H1 (cell line): ENCODE results near the gene GPX6. TPM values are rescaled to one million over a fixed set of nuclear protein-coding genes. Genes with fewer than 3 reads are reported as not detected.

Experiments used
- CTCF ChIA-PET: fragments of 300-600 bp; sonication (Branson Sonifier 250); formaldehyde crosslinking; loops from one replicate; lab custom pipeline; 2021; ENCODE audit not compliant: partially characterized antibody; lab: Charles Lee
- POLR2A ChIA-PET: fragments of 300-600 bp; sonication (Branson Sonifier 250); formaldehyde crosslinking; loops from one replicate; lab custom pipeline; 2021; ENCODE audit warnings: inconsistent platforms; ENCODE audit not compliant: partially characterized antibody; lab: Charles Lee
- DNase-seq, 2 experiments: peaks; one replicate each; pipeline versions ENCODE4 v3.0.0 to v3.0.0-alpha.2; 2010 to 2022; ENCODE audit warnings: low spot score in 2 of 2, low read depth in 1 of 2, mixed read lengths in 1 of 2
- FAIRE-seq: peaks from 2 replicates; lab custom pipeline; 2011; peaks lifted over from hg19 to GRCh38; lab: Jason Lieb, UNC
- H2AFZ ChIP-seq: 2 replicates; pipeline ENCODE4 v1.8.1; 2012; ENCODE audit warnings: low read length, inconsistent platforms
- H2AK5ac ChIP-seq: 2 replicates; pipeline ENCODE4 v1.6.1; 2013; ENCODE audit warnings: low read depth, low read length
- H2BK120ac ChIP-seq: replicated peaks from 2 replicates; pipeline ENCODE3; 2013; ENCODE audit warnings: low read depth, low read length, inconsistent platforms
- H2BK12ac ChIP-seq: 2 replicates; pipeline ENCODE4 v1.6.1; 2013; ENCODE audit warnings: low read depth, low read length
- H2BK15ac ChIP-seq: 2 replicates; pipeline ENCODE4 v1.6.1; 2013; ENCODE audit warnings: low read length
- H2BK20ac ChIP-seq: 2 replicates; pipeline ENCODE4 v1.6.1; 2013; ENCODE audit warnings: low read length
- H2BK5ac ChIP-seq: 2 replicates; pipeline ENCODE4 v1.6.1; 2013; ENCODE audit warnings: low read depth, low read length
- H3K14ac ChIP-seq: 2 replicates; pipeline ENCODE4 v1.6.1; 2013; ENCODE audit warnings: inconsistent platforms; ENCODE audit not compliant: insufficient read length
- H3K18ac ChIP-seq: 2 replicates; pipeline ENCODE4 v1.6.1; 2013; ENCODE audit warnings: low read length; ENCODE audit errors: extremely low read depth
- H3K23ac ChIP-seq: 2 replicates; pipeline ENCODE4 v1.6.1; 2013; ENCODE audit warnings: inconsistent platforms; ENCODE audit not compliant: insufficient read length
- H3K23me2 ChIP-seq: 2 replicates; pipeline ENCODE4 v1.6.1; 2013; ENCODE audit warnings: low read depth, low read length
- H3K27ac ChIP-seq: 2 replicates; pipeline ENCODE4 v1.6.1; 2011; ENCODE audit warnings: low read depth, low read length, inconsistent platforms
- H3K27me3 ChIP-seq, 4 experiments: replicated peaks in 1 of 4; 1 replicate in 1 of 4; 2 replicates in 3 of 4; pipeline versions ENCODE4 v1.6.1 to v1.8.1; 2011 to 2013; ENCODE audit warnings: low read length in 3 of 4, mild to moderate bottlenecking in 3 of 4, inconsistent platforms in 2 of 4, mixed read lengths in 2 of 4, moderate library complexity in 1 of 4; ENCODE audit not compliant: control insufficient read depth in 3 of 4, insufficient read depth in 3 of 4; ENCODE audit errors: extremely low read depth in 1 of 4
- H3K36me3 ChIP-seq, 4 experiments: 2 replicates each; pipeline versions ENCODE4 v1.6.1 to v1.8.1; 2011 to 2013; ENCODE audit warnings: mild to moderate bottlenecking in 4 of 4, low read length in 3 of 4, moderate library complexity in 2 of 4, control low read depth in 1 of 4, inconsistent platforms in 1 of 4; ENCODE audit not compliant: insufficient read depth in 4 of 4, control insufficient read depth in 2 of 4
- H3K4ac ChIP-seq: replicated peaks from 2 replicates; pipeline ENCODE3; 2013; ENCODE audit warnings: low read length, low read depth, mixed read lengths, inconsistent platforms; ENCODE audit not compliant: insufficient read length
- H3K4me1 ChIP-seq, 4 experiments: replicated peaks in 1 of 4; 1 replicate in 1 of 4; 2 replicates in 3 of 4; pipeline versions ENCODE4 v1.6.1 to v1.8.1; 2011 to 2013; ENCODE audit warnings: low read length in 3 of 4, inconsistent platforms in 2 of 4, mixed read lengths in 1 of 4; ENCODE audit not compliant: insufficient read depth in 4 of 4, control insufficient read depth in 3 of 4
- H3K4me2 ChIP-seq, 2 experiments: 2 replicates each; pipeline versions ENCODE4 v1.6.1 to v1.8.1; 2011 to 2013; ENCODE audit warnings: low read depth in 2 of 2, low read length in 2 of 2, control low read depth in 1 of 2, inconsistent platforms in 1 of 2, mild to moderate bottlenecking in 1 of 2; ENCODE audit not compliant: insufficient read depth in 1 of 2
- H3K4me3 ChIP-seq, 4 experiments: fragments of 200-600, 300-600 bp in 1 of 4; sonication (generic), shearing (Covaris generic), sonication (Bioruptor Twin) in 1 of 4; 2 replicates each; pipeline versions ENCODE4 v1.5.1 to v1.8.1; 2011 to 2016; ENCODE audit warnings: low read length in 4 of 4, low read depth in 3 of 4, control low read depth in 2 of 4, inconsistent platforms in 2 of 4, mild to moderate bottlenecking in 2 of 4, mixed read lengths in 1 of 4, moderate library complexity in 1 of 4; ENCODE audit not compliant: insufficient read depth in 2 of 4; ENCODE audit errors: extremely low read depth in 1 of 4
- H3K56ac ChIP-seq: replicated peaks from 2 replicates; pipeline ENCODE3; 2013; ENCODE audit warnings: low read depth, mild to moderate bottlenecking, mixed read lengths, low read length, inconsistent platforms; ENCODE audit not compliant: insufficient read length
- H3K79me1 ChIP-seq: 2 replicates; pipeline ENCODE4 v1.6.1; 2013; ENCODE audit warnings: low read depth, low read length, control low read depth
- H3K79me2 ChIP-seq, 2 experiments: 2 replicates each; pipeline versions ENCODE4 v1.6.1 to v1.8.1; 2012 to 2013; ENCODE audit warnings: low read length in 2 of 2, mild to moderate bottlenecking in 2 of 2, inconsistent platforms in 1 of 2; ENCODE audit not compliant: insufficient read depth in 2 of 2, control insufficient read depth in 1 of 2
- H3K9ac ChIP-seq, 4 experiments: replicated peaks in 1 of 4; 1 replicate in 1 of 4; 2 replicates in 3 of 4; pipeline versions ENCODE4 v1.6.1 to v1.8.1; 2011 to 2013; ENCODE audit warnings: low read depth in 3 of 4, low read length in 3 of 4, control low read depth in 2 of 4, mild to moderate bottlenecking in 2 of 4, moderate library complexity in 2 of 4, inconsistent platforms in 1 of 4; ENCODE audit errors: extremely low read depth in 1 of 4
- H3K9me3 ChIP-seq, 2 experiments: 2 replicates each; pipeline versions ENCODE4 v1.6.1 to v1.8.1; 2012 to 2013; ENCODE audit warnings: mild to moderate bottlenecking in 2 of 2, moderate library complexity in 2 of 2, control low read depth in 1 of 2, inconsistent platforms in 1 of 2, low read depth in 1 of 2, low read length in 1 of 2, mixed read lengths in 1 of 2; ENCODE audit not compliant: insufficient read depth in 2 of 2
- H4K20me1 ChIP-seq, 2 experiments: replicated peaks in 1 of 2; 2 replicates each; pipeline versions ENCODE3 to v1.8.1; 2011 to 2013; ENCODE audit warnings: inconsistent platforms in 2 of 2, low read length in 2 of 2, mild to moderate bottlenecking in 1 of 2; ENCODE audit not compliant: insufficient read depth in 2 of 2, control insufficient read depth in 1 of 2
- H4K5ac ChIP-seq: 2 replicates; pipeline ENCODE4 v1.6.1; 2013; ENCODE audit warnings: low read length, low read depth, mixed read lengths, inconsistent platforms; ENCODE audit not compliant: insufficient read length
- H4K8ac ChIP-seq: 2 replicates; pipeline ENCODE4 v1.8.0; 2013; ENCODE audit warnings: mild to moderate bottlenecking, moderate library complexity, low read length, inconsistent platforms; ENCODE audit not compliant: insufficient read depth; ENCODE audit errors: extremely low read depth
- H4K91ac ChIP-seq: replicated peaks from 2 replicates; pipeline ENCODE3; 2013; ENCODE audit warnings: low read length, mixed read lengths, inconsistent platforms; ENCODE audit not compliant: insufficient read length
- CHD1 ChIP-seq: IDR thresholded peaks from 2 replicates; pipeline ENCODE4 v1.6.1; 2012; ENCODE audit warnings: low read depth, low read length, improper control_type of control experiment
- CREB1 ChIP-seq: IDR thresholded peaks from 2 replicates; pipeline ENCODE4 v1.6.1; 2012; ENCODE audit warnings: inconsistent platforms
- JUND ChIP-seq: IDR thresholded peaks from 2 replicates; pipeline ENCODE4 v1.6.1; 2011; ENCODE audit warnings: mild to moderate bottlenecking, improper control_type of control experiment, low read length
- KDM4A ChIP-seq: IDR thresholded peaks from one replicate; pipeline ENCODE4 v1.7.1; 2012; ENCODE audit warnings: low read depth, mild to moderate bottlenecking, moderate library complexity, low read length, inconsistent platforms; ENCODE audit not compliant: severe bottlenecking
- POU5F1 ChIP-seq: IDR thresholded peaks from 2 replicates; pipeline ENCODE4 v1.6.1; 2011; ENCODE audit warnings: low read depth, mild to moderate bottlenecking, low read length, moderate library complexity
- RBBP5 ChIP-seq: IDR thresholded peaks from 2 replicates; pipeline ENCODE4 v1.7.1; 2012; ENCODE audit warnings: low read depth, mild to moderate bottlenecking, inconsistent platforms, low read length, moderate library complexity, borderline replicate concordance
- RXRA ChIP-seq: IDR thresholded peaks from 2 replicates; pipeline ENCODE4 v1.6.1; 2011; ENCODE audit warnings: low read depth, mild to moderate bottlenecking, low read length, moderate library complexity; ENCODE audit not compliant: insufficient read depth
- SIX5 ChIP-seq: IDR thresholded peaks from 2 replicates; pipeline ENCODE4 v1.6.1; 2011; ENCODE audit warnings: mild to moderate bottlenecking, low read depth, low read length
- SP2 ChIP-seq: IDR thresholded peaks from 2 replicates; pipeline ENCODE4 v1.6.1; 2012; ENCODE audit warnings: mild to moderate bottlenecking, low read length, inconsistent platforms
- SRF ChIP-seq: IDR thresholded peaks from 2 replicates; pipeline ENCODE4 v1.6.1; 2011; ENCODE audit warnings: mild to moderate bottlenecking, low read depth, low read length, moderate library complexity
- WGBS, 2 experiments: shearing (Covaris generic) in 1 of 2; methylation state at CpG; one replicate each; pipeline versions ENCODE4 v1.1.6 to v1.1.7; 2013 to 2015; ENCODE audit warnings: low lambda C conversion rate in 2 of 2, mixed read lengths in 2 of 2, inconsistent platforms in 1 of 2, low coverage in 1 of 2, missing lambda C conversion rate in 1 of 2; ENCODE audit not compliant: insufficient replicate concordance in 2 of 2, insufficient coverage in 1 of 2, insufficient read length in 1 of 2; ENCODE audit errors: extremely low coverage in 1 of 2, missing lambda C conversion rate in 1 of 2; 5-methylcytosine and 5-hydroxymethylcytosine counted together
- polyA plus RNA-seq, 7 experiments: library from polyadenylated mRNA; depleted of rRNA in 3 of 7; stranded (reverse) in 5 of 7; unstranded in 2 of 7; fragments of >200 nt in 5 of 7; fragments of 200-250 nt in 2 of 7; gene quantifications; 1 replicate in 5 of 7; 2 replicates in 1 of 7; 4 replicates in 1 of 7; pipeline versions ENCODE4 v1.2.1 to v1.2.3, GENCODE V29; 2011 to 2013; ENCODE audit warnings: missing spikeins in 2 of 7, mixed read lengths in 2 of 7
- total RNA-seq: library from RNA; stranded (reverse); fragmentation: NEBNext Ultra II Directional; extraction: Animal tissue kit (Norgen Biotek cat#: 25700); gene quantifications from 2 replicates; pipeline ENCODE4 v1.2.1, GENCODE V29; 2021
- TF ChIP-seq, protein P1 (sequence below): IDR thresholded peaks from 2 replicates; pipeline ENCODE4 v1.6.1; 2012; ENCODE audit warnings: inconsistent platforms

GPX6 gene
- total and polyA plus RNA-seq, 2 of the 8 experiments (the other 6 are each of a cell fraction or from before 2014, with no cell fraction given), result not detected

DNA sequence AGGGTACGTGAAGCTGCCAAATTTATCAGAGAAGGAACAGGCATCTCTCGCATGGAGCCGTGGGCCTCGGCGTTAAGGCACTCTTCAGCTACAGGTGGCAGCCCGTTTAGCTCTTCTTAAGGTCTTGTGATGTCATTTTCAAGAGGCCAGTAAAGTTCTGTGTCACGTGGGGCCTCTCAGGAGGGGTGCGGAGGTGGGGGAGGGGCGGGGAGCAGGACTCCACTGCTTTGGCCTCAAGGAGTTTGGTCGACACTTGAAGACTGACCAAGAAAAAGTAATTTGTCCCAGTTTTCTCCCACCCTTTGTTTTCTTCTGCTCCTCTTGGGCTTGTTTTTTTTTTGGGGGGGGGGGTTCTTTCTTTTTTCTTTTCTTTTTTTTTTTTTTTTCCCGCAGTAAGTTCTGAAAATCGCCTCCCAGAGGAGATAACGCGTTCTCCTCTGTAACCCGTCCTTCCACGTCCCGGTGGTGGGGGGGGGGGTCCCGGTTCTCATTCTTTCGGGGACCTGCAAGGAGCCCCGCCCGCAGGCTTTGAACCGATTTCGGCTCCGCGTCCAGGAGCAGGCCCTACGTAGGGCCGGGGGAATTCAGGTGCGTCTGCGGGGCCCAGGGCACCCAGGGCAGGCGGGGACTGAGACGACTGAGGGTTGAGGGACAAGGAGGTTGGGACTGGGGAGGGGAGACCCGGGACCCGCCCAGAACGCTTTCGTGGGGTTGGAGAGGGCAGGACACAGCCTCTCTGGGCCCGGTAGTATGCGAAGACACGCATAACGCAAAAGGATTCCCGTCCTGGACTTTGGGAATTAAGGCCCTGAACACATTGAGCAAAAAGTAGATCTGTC, 26.0 kb downstream of the GPX6 start:
- Histone ChIP-seq H3K23ac (no peak overlapping the region), H2BK15ac (no peak overlapping the region), H3K23me2 (peaks cover 7% of the 10 kb centered on the region), H3K4me3 (peak overlapping the region; percentile 69 to 80 (median 76)), H3K27me3 (peaks cover 0 to 2% (median 0%) of the 10 kb centered on the region in 4 experiments; a peak in 2 of 7 replicates), H4K20me1 (no peaks in the 10 kb centered on the region), H3K18ac (no peak overlapping the region), H2BK20ac (no peak overlapping the region), H2AK5ac (no peak overlapping the region), H2BK5ac (no peak overlapping the region), H3K4me1 (peaks cover 0 to 6% (median 2%) of the 10 kb centered on the region in 4 experiments; a peak in 2 of 7 replicates), H3K4ac (no peak overlapping the region), H2BK12ac (no peak overlapping the region; the same call in 1 of the 2 replicates), H3K9me3 (no peaks in the 10 kb centered on the region), H3K9ac (peak overlapping the region; percentile 62 to 70 (median 66)), H3K4me2 (peak overlapping the region; percentile 74 to 91), H3K79me1 (no peaks in the 10 kb centered on the region), H2BK120ac (no peak overlapping the region), H2AFZ (peak overlapping the region; percentile 65), H3K27ac (peak overlapping the region; percentile 34; the same call in 1 of the 2 replicates), H4K91ac (no peak overlapping the region), H4K8ac (peak overlapping the region; percentile 90), H4K5ac (no peak overlapping the region), H3K14ac (no peak overlapping the region), H3K56ac (no peak overlapping the region), H3K79me2 (no peaks in the 10 kb centered on the region), H3K36me3 (no peaks in the 10 kb centered on the region)
- peak; percentile 77 to 82 for DNase-seq
- WGBS, 2 experiments, result 3% methylated on average over 30 of the region's 40 CpGs; no CpG with 5 or more reads in 1 of the 2 experiments
- ChIA-PET CTCF (interaction anchor here (0.8 to 1.4 kb wide), 4 partner anchors 25 to 384 kb away, joined by 3 to 6 read pairs (median 4); no protein-coding TSS in a partner anchor), POLR2A (interaction anchor here (0.6 to 2.0 kb wide), 21 partner anchors 8 to 269 kb away, joined by 3 to 11 read pairs (median 4); partner anchors contain the start of gene ZSCAN12)
- no peak for FAIRE-seq
- TF ChIP-seq SP2, result no peak
- TF ChIP-seq CREB1, result peak; percentile 86
- no peak for TF ChIP-seq JUND
- no peak for TF ChIP-seq CHD1
- TF ChIP-seq, protein P1, sequence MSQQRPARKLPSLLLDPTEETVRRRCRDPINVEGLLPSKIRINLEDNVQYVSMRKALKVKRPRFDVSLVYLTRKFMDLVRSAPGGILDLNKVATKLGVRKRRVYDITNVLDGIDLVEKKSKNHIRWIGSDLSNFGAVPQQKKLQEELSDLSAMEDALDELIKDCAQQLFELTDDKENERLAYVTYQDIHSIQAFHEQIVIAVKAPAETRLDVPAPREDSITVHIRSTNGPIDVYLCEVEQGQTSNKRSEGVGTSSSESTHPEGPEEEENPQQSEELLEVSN, result no peak; the same call in none of the 2 replicates
- TF ChIP-seq SRF, result 0 out of 2 replicates have a peak, but pooled peaks have one; percentile 18
- no peak for TF ChIP-seq RXRA
- peak; percentile 84 for TF ChIP-seq RBBP5
- TF ChIP-seq POU5F1, result no peak
- no peak for TF ChIP-seq SIX5
- peak; percentile 52 for TF ChIP-seq KDM4A
